GM19468 (cell line): ENCODE measurements around the gene ANGPT4.
"Not testable (repeated sequence)": the region's sequence is repeated elsewhere in the genome, so short reads cannot be mapped to it uniquely, and the experiment has no call there.

ENCODE experiments used
- ATAC-seq: cut with Tn5 transposase; IDR thresholded peaks from one replicate; pipeline ENCODE4 v1.9.1; 2021; ENCODE audit warnings: mild to moderate bottlenecking, moderate library complexity, moderate number of reproducible peaks; ENCODE audit not compliant: unreplicated experiment; ENCODE audit errors: extremely low read depth

ANGPT4 gene

DNA sequence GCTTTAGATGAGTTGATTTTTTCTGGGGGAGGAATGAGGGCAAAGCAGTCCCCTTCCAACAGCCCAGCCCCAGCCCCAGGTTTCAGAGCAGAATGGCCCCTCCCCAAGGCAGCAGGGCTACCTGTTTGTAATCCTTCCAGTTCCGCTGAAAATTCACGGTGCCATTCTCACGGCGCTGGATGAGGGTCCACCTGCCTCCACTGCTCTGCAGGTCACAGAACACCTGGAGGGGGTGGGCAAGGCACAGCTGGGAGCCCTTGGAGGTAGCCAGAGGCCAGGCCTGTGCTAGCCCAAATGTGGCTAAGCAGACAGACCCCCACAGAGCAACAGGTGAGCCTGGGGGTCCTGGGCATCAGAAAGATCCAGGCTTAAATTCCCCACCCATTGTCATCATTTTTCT lies 36.5 kb downstream of the ANGPT4 start:
- no peak for ATAC-seq

DNA sequence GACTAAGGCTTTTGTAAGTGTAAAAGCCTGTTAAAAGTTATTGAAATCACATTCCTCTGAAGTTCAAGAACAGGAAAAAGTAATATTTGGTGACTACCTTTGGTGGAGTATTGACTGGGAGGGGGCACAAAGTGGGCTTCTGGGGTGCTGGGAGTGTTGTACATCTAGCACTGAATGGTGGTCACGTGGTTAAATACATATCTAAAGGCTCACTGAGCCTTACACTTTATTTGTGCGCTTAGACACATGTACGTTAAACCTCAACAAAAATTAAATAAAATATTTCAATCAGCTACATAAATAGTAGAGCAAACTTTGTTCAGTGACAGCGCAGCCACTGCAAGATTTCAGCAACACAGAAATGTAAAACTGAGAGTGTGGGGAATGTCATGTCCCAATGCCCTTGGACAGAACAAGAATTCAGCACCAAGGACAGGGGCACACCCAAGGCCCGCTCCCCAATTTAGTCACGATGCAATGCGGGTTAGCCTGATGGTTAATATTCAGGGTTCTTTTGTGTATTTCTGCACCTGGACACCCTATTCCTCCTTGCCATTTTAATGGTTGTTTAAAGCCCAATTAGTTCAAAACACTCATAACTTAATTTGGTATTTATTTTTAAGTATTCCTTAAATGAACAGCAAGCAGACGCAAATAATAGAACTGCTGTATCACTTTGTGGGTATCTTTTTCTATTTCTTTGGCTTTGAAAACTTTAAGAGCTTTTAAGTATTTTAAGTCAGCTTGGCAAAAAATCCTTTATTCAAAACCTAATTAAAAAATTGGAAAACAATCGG lies 37.4 kb downstream of the ANGPT4 start:
- no peak for ATAC-seq

DNA sequence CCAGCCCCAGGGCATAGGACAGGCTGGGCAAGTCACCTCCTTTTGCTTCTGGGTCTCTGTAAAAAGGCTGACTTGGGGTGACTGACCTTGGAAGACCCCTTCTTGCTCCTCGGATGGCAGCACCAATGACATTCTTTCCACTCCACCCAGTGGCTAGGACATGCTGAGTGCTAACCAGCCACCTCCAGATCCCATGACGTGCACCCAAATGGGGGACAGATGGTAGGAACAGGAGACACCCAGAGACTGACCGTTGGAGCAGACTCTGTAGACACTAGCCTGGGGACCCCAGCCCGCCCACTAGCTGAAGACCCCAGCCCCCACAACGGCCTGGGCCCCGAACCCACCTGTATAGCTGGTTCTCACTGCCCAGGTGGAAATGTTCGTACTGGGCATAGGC lies 38.3 kb downstream of the ANGPT4 start:
- no peak for ATAC-seq

DNA sequence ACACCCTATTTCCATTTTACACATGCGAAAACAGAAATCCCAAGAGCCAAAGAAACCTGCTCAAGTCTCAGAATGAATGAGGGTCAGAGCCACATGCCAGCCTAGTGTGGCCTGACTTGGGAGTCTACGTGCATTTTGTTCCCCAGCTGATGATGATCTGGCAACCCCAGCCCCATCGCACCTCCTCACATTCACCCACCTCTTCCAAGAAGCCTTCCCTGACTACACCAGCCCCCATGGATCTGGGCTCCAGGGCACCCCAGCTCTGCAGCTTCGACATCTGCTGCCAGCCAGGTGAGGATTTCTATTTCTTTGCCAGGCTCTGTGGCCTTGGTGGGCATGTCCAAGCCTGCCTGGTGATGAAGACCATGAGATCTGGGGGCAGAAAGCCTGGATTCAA lies 41.0 kb downstream of the ANGPT4 start:
- no peak for ATAC-seq

DNA sequence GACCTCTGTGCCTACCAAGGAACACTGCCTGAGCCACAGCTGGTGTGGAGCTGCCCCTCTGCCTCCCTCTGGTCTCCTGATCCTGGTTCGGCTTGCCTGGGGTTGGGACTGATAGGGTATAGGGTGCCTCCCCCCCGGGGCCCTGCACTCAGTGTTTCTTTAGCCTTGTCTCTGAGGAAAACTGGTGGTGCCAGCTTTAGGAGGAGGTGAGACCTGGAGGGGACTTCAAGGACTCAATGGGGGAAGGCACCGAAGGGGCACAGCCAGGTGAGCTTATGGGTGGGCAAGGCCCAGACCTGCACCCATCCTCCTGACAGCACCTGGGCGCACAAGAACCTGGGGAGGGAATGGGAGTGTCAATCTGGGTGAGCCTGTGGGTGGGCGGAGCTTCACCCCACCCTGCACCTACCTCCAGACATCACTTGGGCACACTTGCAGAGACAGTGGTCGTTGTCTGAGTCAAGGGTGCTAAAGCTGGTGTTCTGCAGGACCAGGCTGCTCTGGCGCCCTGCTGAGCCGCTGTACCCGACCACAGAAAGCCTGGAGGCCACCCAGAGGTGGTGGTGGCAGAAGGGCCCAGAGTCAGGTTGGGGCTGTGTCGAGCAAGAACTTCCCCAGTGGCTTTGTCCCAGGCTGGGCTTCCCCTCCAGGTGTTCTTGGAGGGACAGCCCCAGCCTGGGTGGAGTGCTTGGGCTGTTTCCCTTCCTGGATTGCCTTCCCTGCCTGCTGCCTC lies 42.1 kb downstream of the ANGPT4 start:
- no peak for ATAC-seq

DNA sequence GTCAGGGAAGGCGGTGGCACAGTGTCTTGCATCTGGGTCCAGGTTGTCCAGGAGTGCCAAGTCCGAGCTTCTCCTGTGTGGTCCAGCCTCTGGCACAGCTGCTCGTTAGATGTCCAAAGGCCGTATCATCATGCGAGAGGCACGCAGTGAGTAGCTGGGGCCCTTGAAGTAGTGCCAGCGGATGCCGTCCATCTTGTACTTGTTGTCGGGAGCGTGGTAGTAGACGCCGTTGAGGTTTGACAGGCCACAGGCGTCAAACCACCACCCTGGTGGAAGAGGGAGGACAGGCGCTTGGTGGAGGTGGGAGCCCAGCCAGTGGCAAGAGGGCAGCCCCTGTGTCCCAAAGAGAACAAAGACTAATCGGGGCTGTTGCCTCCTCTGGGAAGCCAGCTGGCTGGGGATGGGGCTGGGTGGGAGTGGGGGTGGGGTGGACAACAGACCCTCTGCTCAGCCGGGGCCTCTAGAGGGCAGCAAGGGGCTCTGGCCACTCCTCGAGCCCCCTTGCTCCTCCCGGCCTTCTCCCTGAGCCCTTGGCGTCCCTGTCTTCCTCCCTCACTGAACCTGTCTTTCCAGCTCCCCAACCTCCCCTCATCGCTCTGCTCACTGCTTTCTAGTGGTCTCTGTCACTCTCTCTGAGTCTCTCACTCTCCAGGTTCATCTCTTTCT lies 43.1 kb downstream of the ANGPT4 start:
- no peak for ATAC-seq

DNA sequence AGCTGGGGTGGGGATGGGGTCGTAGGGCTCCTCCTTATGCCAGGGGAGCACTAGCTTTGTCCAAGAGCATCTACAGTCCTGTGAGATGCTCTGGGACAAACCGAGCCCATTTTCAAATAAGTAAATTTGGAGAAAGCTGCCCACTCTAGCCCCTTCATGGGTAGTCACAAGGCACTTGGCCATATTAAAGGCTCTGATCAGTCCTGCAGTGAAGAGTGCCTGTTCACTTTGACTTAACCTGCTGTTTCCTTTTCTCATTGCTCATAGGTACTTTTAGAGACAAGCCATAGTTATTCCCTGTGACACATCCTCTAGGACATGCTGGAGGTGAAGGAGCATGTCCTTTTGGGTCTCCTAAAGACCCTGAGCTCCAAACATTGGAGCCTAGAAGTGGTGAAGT lies 44.2 kb downstream of the ANGPT4 start:
- ATAC-seq, result no peak

DNA sequence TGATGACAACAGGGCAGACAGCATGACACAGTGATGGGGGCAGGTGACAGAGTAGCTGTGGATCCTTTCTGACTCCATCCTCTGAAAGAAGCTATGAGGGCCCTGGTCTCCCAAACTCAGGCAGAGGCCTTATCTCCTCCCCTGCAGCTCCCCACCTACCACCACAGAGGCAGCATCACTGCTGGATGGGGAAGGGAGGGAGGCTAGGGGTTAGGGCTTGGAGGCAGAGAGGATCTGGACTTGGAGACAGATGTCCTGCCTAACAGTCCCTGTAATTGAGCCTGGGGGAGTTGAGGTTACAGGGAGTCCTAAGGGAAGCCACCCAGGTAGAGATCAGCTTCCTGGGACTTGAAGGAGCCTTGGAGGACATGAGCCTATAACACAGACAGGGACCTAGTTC lies 44.7 kb downstream of the ANGPT4 start:
- ATAC-seq, result no peak

DNA sequence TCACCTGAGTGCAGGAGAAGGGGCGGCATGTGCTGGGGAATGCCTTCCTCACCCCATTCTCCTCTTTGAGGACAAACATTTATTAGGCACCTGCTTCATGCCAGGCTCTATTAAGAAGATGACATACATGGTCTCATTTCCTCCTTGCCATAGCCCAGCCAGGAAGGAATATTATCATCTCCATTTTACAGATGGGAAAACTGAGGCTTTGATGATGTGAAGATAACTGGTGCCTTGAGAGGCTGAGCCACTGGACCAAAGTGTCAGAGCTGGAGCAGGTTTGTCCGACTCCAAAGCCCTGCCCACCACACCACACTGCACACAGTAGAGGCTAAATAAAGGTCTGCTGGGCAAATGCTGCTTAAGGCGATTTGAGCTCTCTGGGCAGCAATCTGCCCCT lies 45.4 kb downstream of the ANGPT4 start:
- no peak for ATAC-seq

DNA sequence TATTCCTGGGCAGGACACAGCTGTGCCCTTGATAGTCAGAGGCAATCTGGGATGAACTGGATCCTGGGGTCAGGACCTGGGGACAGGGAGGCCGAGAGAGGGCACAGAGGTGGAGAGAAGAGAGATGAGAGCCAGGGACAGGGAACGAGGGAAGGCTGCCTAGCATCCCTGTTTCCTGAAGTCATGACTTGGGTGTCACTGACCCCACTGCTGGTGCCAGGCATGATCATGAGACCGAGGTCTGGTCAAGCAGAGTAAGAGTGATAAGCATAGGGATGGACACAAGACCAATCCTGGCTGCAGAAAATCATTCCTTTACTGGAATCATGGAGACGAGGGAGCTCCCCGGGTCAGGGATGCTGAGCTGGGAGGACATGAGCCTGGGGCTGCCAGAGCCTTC lies 46.5 kb downstream of the ANGPT4 start:
- no peak for ATAC-seq

DNA sequence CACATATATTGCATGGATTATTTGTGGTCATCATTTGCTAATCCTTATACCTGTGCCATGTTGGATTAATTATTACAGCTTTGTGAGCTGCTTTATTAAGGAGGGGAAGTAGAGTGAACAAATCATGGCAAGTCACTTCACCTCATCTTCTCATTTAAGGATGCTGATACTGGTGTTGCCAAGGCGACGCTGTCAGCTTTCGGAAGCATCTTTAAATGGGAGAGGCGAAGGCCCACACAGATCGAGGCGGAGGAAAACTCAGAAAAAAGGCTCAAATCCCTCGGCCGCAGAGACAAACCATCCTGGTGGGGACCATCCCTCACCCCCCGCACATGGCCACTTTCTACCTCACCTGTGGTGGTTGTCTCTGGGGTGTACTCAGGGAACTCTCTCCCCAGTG lies 47.9 kb downstream of the ANGPT4 start:
- no peak for ATAC-seq

DNA sequence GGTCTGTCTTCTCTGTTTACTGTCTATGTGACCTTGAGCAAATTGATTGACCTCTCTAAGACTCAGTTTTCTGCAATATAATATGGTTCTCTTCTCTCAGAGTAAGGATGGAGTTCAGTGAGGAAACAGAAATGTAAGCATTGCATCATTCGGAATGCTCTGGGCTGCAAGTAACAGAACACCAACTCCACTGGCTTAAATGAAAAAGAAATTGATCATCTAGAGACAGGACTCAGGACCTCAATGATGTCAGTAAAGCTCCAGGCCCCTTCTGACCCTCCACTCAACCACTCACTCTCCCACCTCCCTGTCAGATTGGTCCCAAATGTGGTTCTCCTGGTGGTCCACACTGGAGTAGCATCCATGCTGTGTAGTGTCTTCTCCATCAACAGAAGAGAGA lies 50.7 kb downstream of the ANGPT4 start:
- no peak for ATAC-seq

DNA sequence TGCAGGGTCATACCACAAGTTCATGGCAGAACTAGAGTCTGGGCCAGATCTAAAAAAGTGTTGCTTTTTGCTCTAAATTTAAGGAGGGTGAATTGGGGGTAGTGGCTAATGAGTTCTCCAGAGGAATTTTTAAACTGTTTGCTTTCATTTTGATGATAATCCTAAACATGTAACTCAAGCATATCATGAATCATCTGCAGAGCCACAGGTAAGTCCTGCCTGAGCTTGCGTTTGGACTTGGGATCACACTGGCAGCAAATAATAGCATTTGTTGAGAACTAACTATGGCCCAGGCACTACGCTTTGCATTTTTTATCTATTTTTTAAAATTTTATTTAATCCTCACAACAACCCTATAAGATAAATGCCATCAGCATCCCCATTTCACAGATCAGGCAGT lies 55.2 kb downstream of the ANGPT4 start:
- no peak for ATAC-seq

DNA sequence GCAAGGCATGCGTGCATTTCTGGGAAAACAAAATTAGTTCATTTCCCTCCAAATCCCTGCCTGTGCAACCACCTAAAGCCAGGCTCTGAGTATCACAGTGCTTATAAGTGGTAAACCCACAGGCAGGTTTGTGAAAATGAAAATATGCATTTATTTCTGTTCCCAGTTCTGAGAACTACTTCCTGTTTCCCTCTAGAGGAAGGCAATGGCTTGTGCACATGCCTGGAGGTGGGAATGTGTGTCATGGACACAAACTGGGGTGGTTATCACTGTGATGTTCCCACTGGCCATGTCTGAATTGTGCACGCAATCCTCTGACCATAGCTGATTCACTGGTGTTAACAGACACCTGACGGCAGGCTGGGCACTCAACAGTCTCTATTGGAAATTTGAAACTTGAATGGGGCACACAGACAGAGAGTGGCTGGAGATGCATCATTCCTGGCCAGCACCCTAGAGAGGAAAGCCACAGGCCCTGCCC lies 56.3 kb downstream of the ANGPT4 start:
- ATAC-seq, result no peak

DNA sequence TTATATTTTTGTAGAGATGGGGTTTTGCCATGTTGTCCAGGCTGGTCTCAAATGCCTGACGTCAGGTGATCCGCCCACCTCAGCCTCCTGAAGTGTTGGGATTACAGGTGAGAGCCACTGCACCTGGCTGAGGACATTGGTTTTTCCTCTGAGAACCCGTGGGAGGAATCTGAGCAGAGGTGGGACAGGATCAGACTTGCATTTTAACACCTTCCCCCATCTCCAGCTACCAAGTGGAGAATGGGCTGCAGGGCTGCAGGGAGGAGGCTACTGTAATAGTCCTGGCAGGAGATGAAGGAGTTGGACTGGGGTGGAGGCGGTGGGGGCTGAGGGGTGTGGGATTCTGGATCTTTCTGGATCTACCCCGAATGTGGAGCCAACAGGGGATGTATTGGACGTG lies 58.1 kb downstream of the ANGPT4 start:
- ATAC-seq, result no peak

DNA sequence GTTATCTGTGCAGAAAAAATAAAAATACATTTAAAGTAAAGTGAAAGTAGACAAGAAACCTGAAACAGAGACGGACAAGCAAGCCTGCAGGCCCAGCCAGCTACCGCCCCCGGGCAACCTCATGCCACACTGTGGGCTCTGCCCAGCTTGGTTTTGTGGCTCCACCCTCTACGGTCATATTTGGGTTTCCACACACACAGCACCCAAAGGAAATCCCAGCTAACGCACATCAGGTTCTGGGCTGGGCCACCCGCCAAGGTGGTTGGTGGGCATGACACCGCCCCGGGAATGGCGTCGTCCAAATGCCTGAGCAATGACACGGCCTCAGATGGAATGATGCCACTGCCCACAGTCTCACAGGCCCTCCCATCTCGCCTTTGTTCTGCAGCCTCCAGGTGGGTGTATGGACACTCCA lies 59.8 kb downstream of the ANGPT4 start:
- ATAC-seq, result no peak

DNA sequence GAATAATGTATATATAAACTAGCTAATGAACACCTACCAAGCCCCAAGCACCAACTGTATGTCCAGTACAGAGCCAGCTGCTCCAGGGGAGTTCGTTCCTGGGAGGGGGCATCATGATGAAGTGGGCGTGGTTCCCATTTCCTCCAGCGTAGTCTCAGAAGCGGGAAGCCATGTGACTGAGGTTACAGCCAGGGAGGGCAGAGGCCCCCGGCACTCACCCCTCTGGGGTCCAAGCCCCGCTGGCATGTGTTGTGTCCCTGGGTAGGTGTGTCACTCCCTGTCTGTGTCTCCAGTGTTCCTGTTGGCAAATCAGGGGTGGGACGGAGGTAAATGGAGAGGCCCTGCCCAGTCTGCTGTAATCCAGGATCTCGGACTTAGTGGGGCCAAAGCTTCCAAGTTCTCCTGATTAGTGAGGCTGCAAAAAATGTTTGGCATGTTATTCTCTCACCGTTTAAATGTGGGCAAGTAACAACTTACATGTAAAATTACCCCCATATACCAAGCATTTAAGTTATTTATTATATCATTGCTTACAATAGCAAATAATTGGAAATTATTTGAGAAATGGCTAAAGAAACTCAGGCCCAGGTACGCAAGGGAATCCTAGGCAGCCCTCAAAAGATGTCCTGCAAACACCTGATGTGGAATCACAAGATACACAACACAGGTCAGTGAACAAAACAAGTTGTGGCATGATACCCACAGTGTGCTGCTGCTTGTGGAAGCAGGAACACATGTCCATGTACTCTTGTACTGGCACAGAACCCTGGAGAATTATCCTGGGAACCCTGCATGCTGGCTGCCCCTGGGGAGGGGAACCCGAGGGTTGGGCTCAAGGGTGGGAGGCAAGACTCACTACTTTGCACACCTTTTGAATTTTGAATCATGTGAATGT lies 60.4 kb downstream of the ANGPT4 start:
- ATAC-seq, result no peak

DNA sequence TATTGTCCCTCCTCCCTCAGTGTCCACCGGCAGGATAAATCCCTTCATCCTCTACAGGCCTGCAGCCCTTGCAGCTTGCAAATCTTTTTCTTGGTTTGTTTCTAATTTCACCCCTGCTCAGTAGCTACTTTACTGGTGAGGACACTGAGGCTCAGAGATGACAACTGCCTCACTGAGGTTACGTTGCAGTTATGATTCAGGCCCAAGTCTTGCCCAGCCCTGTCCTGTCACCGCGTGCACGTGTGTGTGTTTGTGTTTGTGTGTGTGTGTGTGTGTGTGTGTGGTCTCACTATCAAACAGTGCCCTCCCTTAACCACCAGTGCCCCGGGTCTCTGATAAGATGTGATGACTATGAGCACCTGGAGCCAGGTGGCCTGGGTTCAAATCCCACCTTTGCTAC lies 61.5 kb downstream of the ANGPT4 start:
- ATAC-seq, result no peak

DNA sequence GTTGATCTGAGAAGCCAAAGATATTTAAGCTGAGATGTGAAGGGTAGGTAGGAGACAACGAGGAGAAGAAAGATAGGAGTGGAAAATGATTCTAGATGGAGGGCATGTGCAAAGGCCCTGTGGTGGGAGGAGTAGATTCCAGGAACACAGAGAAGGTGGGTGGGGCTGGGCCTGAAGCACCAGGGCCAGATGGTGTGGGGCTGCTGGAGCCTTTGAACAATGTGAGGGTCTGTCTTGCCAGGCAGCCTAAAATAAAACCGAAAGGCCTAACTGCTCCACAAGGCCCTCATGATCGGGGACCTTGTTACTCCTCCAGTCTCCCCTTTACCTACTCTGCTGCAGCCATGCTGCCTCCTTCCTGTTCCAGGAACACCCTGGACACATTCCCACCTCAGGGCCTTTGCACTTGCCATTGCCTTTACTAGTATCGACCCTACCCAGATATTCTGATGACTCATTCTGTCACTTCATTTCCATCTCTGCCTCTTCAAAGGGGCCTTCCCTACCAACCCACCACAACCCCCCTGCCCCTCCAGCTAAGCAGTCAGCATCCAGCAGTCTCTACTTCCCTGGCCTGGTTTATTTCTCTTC lies 62.6 kb downstream of the ANGPT4 start:
- ATAC-seq, result no peak

DNA sequence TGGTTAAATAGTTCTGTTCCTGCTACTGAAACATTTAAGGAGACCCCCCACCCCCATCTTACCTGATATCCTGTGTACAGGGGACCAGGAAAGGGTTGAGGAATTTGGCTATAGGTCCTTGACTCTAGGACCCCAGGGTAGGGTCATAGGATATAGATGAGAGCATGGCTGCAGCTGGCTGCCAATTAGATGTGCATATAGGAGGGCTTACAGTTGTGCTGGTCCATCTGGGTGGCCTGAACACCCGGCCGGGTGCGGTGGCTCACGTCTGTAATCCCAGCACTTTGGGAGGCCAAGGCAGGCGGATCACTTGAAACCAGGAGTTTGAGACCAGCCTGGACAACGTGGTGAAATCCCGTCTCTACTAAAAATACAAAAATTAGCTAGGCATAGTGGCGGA lies 67.4 kb downstream of the ANGPT4 start:
- not testable (repeated sequence) for ATAC-seq
